Measurements from ENCODE around the gene TRMT61B. TPM values are rescaled to one million over a fixed set of nuclear protein-coding genes. Genes with fewer than 3 reads are reported as not detected.
A peak's percentile ranks its signal among the peaks of the same experiment; 100 is the strongest.

The TRMT61B gene
- total and polyA plus RNA-seq, 2 experiments from 2014 or later: 34.7 to 52.7 TPM

- peaks cover 33% of the 10 kb centered on the region for H3K4me1 Mint-ChIP-seq
- Histone ChIP-seq H3K9me2 (ENCODE audit: insufficient read depth) (no peaks in the 10 kb centered on the region), H3K4me3 (peak overlapping the region; percentile 95), H4K20me1 (replicated peaks; ENCODE audit: insufficient read depth) (peaks cover 66% of the 10 kb centered on the region), H3K4me1 (ENCODE audit: insufficient read depth) (peaks cover 32% of the 10 kb centered on the region), H3F3A (replicated peaks; ENCODE audit: low read depth) (no peaks in the 10 kb centered on the region), H2AFZ (no peak overlapping the region), H3K27ac (ENCODE audit: low read depth) (no peak overlapping the region), H3K4me2 (peak overlapping the region; percentile 97), H3K79me2 (replicated peaks; ENCODE audit: insufficient read depth) (peaks cover 74% of the 10 kb centered on the region), H3K36me3 (ENCODE audit: insufficient read depth) (peaks cover 2% of the 10 kb centered on the region; the same call in 1 of the 2 replicates), H3K27me3 (ENCODE audit: insufficient read depth) (no peaks in the 10 kb centered on the region)
- peaks cover 1% of the 10 kb centered on the region for H3K27me3 Mint-ChIP-seq (ENCODE audit: insufficient read depth, low read depth, poor library complexity)
- DNase-seq (ENCODE audit: low spot score) (peak; percentile 28), ATAC-seq (no peak)
- H3K9me3 Mint-ChIP-seq: peaks cover 4% of the 10 kb centered on the region; the same call in 1 of the 3 replicates
- no peak overlapping the region for H3K27ac Mint-ChIP-seq
- no peak for TF ChIP-seq JUNB (IDR thresholded peaks at IDR 0.05; ENCODE audit: unreplicated experiment)
- TF ChIP-seq ETS1 (IDR thresholded peaks at IDR 0.05): no peak
- TF ChIP-seq ZNF462 (CRISPR knock-in tag; IDR thresholded peaks at IDR 0.05): no peak
- no peak for TF ChIP-seq POLR2AphosphoS5 (IDR thresholded peaks at IDR 0.05; ENCODE audit: low read depth)
- no peak for TF ChIP-seq NANOG (IDR thresholded peaks at IDR 0.05; ENCODE audit: borderline replicate concordance)
- TF ChIP-seq EZH2 (IDR thresholded peaks at IDR 0.05; ENCODE audit: low read depth, unreplicated experiment): no peak
- TF ChIP-seq STAT1 (IDR thresholded peaks at IDR 0.05; ENCODE audit: unreplicated experiment): no peak
- TF ChIP-seq ZNF331 (CRISPR knock-in tag; IDR thresholded peaks at IDR 0.05; ENCODE audit: low read depth): no peak
- no peak for TF ChIP-seq ZNF114 (CRISPR knock-in tag; IDR thresholded peaks at IDR 0.05)
- no peak for TF ChIP-seq CREB1 (CRISPR knock-in tag; IDR thresholded peaks at IDR 0.05; ENCODE audit: low read depth)
- H3K4me3 Mint-ChIP-seq: peak overlapping the region; percentile 98
- H3K36me3 Mint-ChIP-seq (ENCODE audit: low read depth): peaks cover 14% of the 10 kb centered on the region
Observed at GRCh38 chr2:28896906-28897305, 26.8 kb upstream of the TRMT61B start.
